ENCODE measurements around the gene OR4K5.
"Not testable (repeated sequence)": the region's sequence is repeated elsewhere in the genome, so short reads cannot be mapped to it uniquely, and the experiment has no call there.

OR4K5 gene

DNA sequence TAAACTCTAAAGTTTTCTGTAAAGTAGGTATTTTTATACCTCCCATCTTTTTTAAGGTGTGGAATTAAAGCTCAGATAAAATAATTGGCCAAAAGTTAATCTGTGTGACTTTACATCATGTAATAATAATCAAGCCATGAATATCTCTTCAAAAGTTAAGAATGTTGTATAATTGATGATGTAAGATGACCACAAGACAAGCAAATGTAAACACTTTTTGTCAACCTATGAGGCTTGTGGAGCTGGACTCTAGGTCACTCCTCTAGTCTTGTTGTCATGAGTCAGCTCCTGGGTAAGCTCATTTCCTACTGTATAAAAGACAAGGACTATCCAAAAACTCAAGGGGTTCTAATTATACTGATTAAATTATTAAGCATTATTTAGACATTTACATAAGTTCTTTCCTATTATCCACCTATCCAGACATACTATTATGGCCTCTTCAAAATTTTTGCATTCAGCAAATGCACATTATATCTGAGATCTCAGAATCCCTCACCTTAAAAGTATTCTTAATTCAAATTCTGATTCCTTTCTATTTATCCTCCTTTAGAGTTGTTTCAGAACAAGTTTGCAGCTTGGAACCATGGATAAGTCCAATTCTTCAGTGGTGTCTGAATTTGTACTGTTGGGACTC is at the start of gene OR4K5:
TSS of gene OR4K5 (plus strand) at position 587 of the 637 bp plus-strand sequence. CDS start at position 587, 0 bp downstream.
- DNase-seq (ENCODE audit: low read depth in 2 of 2, low spot score in 1 of 2) = no peak

DNA sequence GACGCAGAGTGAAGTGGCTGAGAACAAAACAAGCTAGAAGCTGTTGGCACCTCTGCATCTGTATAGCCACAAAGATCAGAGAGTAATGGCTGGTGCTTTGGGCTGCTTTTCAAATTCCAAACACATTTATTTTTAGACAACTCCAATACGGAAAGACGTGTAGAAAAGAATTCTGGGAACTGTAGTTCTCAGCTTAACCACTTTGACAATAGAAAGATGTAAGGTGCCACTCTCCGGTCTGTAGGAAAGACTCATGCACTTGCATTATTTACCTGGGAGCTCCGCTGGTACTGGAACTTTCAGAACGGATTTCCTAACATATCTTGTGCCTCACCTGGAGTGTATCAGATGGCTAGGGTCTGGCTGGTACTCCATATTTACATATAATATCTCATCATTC is 47.2 kb upstream of the OR4K5 start:
- no peak for DNase-seq (ENCODE audit: low read depth in 2 of 2, low spot score in 1 of 2)

- DNase-seq (ENCODE audit: low read depth in 2 of 2, low spot score in 1 of 2) = no peak
These were observed 45.6 kb upstream of the OR4K5 start, which contains the start of gene OR4K2 for GRCh38 chr14:19874842-19875241. Gene OR4K2 (plus strand): TSS chr14:19875142. CDS start chr14:19876268, 1,126 bp downstream.

GRCh38 chr14:19878029-19878642 is 42.3 kb upstream of the OR4K5 start:
- DNase-seq (ENCODE audit: low read depth in 2 of 2, low spot score in 1 of 2) = no peak

DNA sequence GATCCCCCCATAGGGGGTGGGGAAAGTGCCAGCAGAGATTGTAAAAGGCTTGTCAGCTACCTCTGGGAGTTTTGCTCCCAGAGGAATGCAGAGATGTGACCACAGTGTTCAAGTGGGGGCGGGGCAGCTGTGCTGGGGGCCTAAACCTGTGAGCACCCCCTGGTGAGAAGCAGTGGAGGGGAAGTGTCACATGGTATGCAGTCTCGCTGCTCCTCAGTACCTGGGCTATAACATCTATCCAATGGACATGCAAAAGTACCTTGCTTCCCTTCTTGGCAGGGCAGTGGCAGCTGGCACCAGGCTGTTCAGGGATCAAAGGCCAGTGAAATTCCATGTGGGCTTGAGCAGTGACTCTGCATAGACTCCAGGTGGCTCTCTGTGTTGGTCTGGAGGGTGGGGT is 25.1 kb upstream of the OR4K5 start:
- DNase-seq (ENCODE audit: low read depth in 2 of 2, low spot score in 1 of 2) = no peak

DNA sequence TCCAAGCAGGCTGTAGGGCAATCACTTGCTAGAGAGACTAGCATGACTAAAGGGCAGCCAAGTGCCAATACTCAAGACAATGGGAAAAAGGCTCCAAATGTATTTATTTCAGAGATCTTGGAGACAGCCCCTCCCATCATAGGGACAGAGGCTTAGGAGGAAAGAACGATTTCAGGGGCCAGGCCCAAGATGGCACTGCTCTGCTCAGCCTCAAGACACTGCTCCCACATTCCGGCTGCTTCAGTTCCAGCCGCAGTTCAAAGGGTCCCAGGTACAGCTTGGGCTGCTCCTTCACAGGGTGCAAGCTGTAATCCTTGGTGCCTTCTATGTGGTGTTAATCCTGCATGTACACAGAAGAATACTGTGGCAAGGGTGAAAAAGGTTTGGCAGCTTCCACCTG is 19.4 kb upstream of the OR4K5 start:
- DNase-seq (ENCODE audit: low read depth in 2 of 2, low spot score in 1 of 2) = no peak

DNA sequence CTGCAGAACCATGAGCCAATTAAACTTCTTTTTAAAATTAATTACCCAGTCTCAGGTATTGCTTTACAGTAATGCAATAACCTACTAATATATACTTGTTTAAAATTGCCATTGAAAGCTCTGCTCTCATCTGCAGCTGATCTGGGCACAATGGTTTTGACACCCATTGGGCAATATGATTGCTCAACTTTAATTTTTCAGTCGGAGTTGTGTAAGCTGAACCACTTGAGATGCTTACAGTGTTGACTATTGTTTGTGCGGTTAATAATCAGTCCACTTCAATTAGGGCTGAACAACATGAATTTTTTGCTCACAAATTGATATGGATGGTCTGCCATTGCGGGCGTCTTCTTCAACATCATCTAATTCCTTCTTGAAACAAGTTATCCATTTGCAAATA is 18.0 kb upstream of the OR4K5 start:
- DNase-seq (ENCODE audit: low read depth in 2 of 2, low spot score in 1 of 2) = no peak

GRCh38 chr14:19906665-19907064 is 13.7 kb upstream of the OR4K5 start:
- DNase-seq (ENCODE audit: low read depth in 2 of 2, low spot score in 1 of 2) = no peak

GRCh38 chr14:19911114-19911513 is 9.3 kb upstream of the OR4K5 start:
- DNase-seq (ENCODE audit: low read depth in 2 of 2, low spot score in 1 of 2) = no peak

- no peak for DNase-seq (ENCODE audit: low read depth in 2 of 2, low spot score in 1 of 2)
These were observed 3.2 kb upstream of the OR4K5 start for GRCh38 chr14:19917243-19917642.

DNA sequence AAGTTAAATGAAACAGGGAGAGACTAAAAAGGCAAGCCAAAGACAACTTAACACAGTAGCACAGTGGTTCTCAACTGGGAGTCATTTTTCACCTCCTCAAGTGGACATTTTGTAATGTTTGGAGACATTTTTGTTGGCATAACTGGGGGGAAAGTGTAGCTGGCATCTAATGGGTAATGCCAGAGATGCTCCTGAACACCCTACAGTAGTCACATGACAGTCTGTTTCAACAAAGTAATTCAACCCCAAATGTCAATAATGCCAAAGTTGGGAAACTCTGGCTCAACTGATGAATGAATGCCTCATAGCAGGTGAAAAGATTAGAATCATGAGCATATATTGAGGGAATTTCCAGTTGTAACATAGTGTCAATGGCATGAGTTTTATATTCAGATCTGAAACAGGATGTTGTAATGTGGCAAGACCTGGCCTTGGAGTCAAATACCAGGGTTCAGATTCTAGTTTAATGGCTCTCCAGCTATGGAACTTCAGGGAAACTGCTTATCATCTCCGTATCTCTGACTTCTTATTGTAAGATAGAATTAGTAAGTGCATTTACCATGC is 2.4 kb upstream of the OR4K5 start:
- DNase-seq (ENCODE audit: low read depth in 2 of 2, low spot score in 1 of 2) = no peak

- DNase-seq (ENCODE audit: low read depth in 2 of 2, low spot score in 1 of 2) = no peak
These were observed 1.7 kb upstream of the OR4K5 start for GRCh38 chr14:19918553-19919264.

DNA sequence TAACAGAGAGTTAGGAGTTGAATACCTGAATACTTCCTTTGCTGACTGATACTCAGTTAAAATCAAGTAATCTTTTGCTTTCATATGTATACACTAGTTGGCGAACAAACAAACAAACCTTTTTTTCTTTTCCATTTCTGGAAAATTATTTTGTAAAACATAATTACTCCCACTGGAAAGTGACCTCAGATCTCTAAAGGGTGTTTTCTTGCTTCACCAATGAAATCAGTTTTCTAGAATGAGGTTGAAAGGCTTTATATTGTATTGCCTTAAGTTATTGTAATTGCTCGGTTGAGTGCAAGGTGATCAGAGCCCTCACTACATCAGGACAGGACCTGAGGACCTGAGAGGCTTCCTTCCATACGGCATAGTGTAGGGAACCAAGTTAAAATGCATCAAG is 10.2 kb downstream of the OR4K5 start, which contains the start of gene OR4K1:
TSS of gene OR4K1 (plus strand) at position 301 of the 400 bp plus-strand sequence. CDS start 4,750 bp downstream, outside the sequence.
- DNase-seq (ENCODE audit: low read depth in 2 of 2, low spot score in 1 of 2) = no peak

DNA sequence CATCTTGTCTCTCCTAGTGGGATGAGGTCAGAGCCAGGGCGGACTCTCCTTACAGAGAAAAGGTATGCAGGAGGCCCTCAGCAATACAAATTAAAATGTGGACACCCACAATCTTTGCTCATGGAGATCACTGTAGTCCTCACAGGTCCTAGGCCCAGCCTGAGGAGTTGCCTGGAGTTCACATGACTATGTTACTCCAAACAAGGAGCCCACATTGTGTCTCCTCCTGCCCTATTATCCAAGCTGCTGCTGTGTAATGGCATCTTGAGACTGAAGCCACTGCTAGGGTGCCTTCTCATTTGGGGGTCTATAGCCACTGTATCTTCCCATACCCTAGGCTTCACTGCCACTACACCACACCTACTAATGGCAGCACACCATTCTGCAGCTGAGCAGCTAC is 21.3 kb downstream of the OR4K5 start:
- no peak for DNase-seq (ENCODE audit: low read depth in 2 of 2, low spot score in 1 of 2)

DNA sequence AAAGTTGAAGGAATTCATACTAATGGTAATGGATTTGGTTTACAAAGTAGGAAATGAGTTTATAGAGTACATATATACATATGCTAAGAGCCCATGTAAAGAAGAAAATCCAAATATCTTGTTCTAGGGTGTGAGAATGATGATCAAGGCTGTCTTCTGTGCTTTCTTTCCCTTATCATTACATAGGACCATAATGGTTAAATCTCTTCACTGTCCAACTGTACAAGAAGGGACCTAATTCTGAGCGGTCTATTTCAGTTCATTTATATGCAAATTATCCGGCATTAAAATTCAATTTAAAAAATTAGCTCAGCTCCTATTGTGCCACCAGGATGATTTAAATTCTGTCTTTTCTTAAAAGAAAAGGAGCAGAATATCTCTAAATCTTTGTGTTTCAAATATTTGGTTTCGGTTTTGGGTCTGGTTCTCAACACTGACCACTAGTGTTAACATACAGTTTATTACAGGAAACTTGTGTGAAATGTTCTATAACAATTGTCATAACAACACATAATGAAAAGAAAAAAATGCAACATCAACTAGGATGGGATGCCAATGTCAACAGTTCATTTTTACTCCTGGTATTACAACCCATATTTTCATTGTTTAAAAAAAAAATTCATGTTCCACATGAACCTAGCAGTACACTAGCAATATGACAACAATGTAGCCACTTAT is 27.1 kb downstream of the OR4K5 start:
- DNase-seq (ENCODE audit: low read depth in 2 of 2, low spot score in 1 of 2) = no peak

DNA sequence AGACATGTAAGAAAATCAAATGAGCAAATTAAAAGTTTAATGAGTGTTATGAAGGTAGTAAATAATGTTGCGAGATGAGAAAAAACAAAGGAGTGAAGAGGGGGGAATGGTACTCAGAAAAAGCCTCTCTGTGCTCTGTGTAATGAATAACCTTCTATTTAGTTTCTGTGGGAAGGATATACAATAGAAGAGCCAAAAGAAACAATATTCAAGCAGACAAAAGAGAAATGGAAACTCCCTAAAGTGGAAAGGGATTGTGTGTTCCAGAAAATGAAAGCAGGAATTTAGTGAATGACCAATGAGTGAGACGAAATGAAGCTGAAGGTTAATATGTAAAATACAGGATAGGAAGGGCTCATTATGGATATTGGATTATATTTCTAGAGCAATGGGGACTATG is 28.8 kb downstream of the OR4K5 start:
- no peak for DNase-seq (ENCODE audit: low read depth in 2 of 2, low spot score in 1 of 2)

GRCh38 chr14:19969735-19970134 is 49.3 kb downstream of the OR4K5 start:
- not testable (repeated sequence) for DNase-seq (ENCODE audit: low read depth in 2 of 2, low spot score in 1 of 2)
